Stimulated activated CD8-positive, alpha-beta memory T cell treated with anti-CD3 and anti-CD28 coated beads, Interleukin-7, amount 100 ng/mL, for 48 hours (primary cell): ENCODE results near the gene LYST.
"Not testable (repeated sequence)": the region's sequence is repeated elsewhere in the genome, so short reads cannot be mapped to it uniquely, and the experiment has no call there.

ENCODE experiments used
- DNase-seq, 2 donors: peaks; one replicate each; pipeline ENCODE4 v3.0.0-alpha.2; 2020; ENCODE audit warnings: low read depth in 1 of 2; ENCODE audit errors: extremely low read depth in 1 of 2

LYST gene

DNA sequence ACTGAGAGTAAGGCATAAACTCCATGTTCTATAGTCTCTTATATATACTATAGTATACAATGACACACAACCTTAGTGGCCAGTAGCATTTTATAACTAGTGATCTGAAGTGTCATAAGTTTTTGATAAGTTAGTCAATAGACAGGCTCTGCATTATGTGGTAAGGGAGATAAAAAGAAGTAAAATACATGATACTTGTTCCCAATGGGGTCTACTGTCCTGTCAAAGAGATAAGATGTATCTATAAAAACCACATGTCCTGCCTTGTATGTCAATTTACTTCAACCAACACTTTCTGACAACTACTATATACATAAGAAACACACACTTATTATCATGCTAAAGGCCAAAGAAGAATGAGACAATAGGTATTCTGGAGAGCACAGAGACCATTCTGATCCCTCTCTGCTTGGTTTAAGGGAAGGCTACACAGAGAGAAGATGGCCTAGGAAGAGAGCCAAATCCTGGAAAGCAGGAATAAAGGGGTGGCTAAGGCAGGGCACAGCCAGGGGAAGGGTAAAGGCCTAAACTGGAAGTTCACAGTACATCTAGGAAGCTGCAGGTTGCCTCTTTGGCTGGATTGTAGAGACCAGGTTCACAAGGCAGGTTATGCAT, 91.4 kb downstream of the LYST start:
- no peak for DNase-seq

GRCh38 chr1:235767795-235768194, 98.9 kb downstream of the LYST start:
- no peak for DNase-seq

GRCh38 chr1:235766794-235767285, 99.9 kb downstream of the LYST start:
- no peak for DNase-seq

DNA sequence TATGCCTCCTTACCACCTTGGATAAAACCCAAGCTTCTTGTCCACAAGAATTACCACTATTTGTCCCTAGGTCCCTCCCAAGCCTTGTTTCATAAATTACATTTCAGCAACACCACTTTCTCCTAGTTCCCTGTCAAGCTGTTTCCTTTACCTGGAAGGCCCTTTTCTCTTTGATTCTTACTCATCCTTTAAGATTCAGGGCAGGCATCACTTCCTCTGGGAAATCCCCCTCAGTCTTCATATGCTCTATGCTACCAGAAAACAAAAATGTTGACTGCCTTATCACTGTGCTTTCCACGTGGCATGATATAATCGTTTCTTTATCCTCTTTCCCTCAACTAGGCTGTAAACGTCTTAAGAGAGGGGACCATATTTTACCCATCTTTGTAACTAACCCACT, 102.7 kb downstream of the LYST start:
- peak in 1 of 2 donors; percentile 3 for DNase-seq

- no peak for DNase-seq
Measured at GRCh38 chr1:235759336-235759735, 107.4 kb downstream of the LYST start.

- DNase-seq, result no peak
Measured at GRCh38 chr1:235758931-235759330, 107.8 kb downstream of the LYST start.

DNA sequence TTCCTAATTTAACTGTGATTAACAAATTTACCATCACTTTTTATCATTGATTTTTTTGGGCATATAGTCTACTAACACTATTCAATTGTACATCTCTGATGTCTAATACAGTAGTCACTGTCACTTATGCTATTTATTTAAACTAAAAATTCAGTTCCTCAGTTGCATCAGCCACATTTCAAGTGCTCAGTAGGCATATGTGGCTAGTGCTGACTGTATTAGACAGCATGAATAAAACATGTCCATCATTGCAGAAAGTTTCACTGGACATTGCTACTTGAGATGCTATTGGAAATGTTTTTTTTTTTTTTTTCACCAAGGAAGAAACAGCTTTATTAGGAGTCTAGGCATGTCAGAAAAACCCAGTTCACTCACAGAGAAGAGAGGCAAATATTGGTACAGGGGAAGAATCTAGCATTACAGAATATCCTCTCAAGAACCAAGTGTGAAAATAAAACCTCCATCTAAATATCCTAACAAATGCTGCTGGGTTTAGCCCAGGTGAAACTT, 109.1 kb downstream of the LYST start:
- DNase-seq, result no peak

- not testable (repeated sequence) for DNase-seq
Measured at GRCh38 chr1:235754186-235754585, 112.5 kb downstream of the LYST start.

DNA sequence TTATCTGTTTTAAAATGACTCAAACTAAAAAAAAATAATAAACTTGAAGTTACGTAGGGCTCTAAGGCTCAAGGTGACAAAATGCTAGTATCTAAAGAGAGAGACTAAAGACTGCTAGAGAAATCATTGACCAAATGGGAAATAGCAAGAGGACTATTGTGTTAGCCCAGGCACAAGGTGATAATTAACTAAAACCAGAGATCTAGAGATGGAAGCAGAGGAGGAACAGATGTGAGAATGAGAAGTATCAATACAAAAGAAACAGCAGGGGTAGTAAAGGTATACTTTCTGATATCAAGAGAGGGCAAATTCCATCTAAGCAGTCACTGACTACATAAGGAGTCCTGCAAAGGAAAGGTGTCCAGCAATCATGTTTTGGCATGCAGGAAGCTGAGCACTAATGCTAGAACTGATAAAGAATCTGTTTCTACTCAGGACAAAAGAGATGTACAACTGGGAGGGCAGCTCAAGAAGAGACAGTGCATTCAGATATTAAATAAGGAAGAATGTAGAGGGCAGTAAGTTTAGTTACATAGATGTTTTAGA, 116.9 kb downstream of the LYST start:
- DNase-seq, result no peak

GRCh38 chr1:235748747-235749146, 118.0 kb downstream of the LYST start:
- no peak for DNase-seq

GRCh38 chr1:235746245-235746644, 120.5 kb downstream of the LYST start:
- no peak for DNase-seq

- no peak for DNase-seq
Measured at GRCh38 chr1:235745503-235746136, 121.1 kb downstream of the LYST start.

DNA sequence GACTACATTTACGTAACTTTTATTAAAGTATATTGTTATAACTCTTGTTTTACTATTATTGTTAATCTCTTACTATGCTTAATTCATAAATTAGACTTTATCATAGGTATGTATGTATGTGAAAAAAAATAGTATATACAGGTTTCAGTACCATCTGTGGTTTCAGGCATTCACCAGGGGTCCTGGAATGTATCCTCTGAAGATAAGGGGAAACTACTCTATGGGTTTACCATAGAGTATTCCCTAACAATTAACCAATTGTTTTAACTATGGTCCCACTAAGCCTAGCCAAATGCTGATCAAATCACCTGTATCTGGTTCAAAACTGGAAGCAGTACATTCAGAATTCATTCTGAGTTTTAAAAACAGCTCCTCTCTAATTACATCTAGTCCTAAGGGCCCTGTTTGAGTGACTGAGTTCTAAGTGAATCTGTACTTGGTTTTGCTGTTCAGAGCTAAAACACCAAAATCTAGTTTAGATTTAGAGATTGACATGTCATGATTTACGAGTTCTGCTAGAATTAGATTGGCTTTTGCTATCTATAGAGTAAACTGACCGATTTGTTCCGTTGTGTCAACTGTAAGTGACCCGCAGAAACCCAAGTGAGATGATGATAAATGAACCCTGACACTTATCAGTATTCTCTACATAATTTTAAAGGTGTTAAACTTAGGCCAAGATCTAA, 123.6 kb downstream of the LYST start:
- no peak for DNase-seq

DNA sequence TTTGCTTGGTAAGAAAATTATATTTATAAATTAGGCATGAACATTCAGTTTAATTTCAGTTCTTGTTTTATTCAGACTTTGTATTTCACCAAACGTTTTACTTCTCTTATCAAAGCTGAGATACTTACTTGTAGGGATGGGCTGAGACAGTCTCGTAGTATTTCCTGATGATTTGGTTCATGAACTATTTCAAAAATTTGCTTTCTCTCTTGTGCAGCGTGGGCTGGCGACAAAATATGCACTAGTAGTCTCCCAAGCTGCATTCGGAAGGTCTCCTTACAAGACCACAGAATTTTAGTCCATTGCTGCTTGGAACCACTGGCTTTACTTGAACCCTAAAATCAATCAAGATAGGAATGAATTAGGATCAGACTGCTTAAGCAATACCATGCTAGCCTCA, 125.4 kb downstream of the LYST start:
- DNase-seq, result no peak

GRCh38 chr1:235739631-235740030, 127.1 kb downstream of the LYST start:
- no peak for DNase-seq

GRCh38 chr1:235739124-235739523, 127.6 kb downstream of the LYST start:
- DNase-seq, result no peak

GRCh38 chr1:235737751-235738150, 129.0 kb downstream of the LYST start:
- no peak for DNase-seq

DNA sequence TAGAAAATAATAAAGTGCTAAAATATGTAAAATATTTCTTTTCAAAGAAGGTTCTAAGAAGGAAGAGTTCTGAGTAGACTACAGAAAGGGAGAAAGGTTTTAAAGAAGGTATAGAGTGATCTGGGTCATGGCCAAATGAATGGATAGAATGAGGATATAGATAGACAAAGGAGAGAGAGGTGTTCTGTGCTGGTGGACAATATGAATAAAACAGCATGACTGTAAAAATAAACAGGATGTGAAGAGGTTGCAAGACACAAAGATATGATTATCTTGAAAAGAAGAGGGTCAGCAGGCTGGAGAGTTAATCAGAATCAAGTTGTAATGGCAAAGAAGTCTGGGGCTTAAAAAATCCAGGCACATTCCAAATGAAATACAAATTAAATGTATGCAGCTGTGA, 130.4 kb downstream of the LYST start:
- no peak for DNase-seq

- DNase-seq, result no peak
Measured at GRCh38 chr1:235735621-235736020, 131.1 kb downstream of the LYST start.

DNA sequence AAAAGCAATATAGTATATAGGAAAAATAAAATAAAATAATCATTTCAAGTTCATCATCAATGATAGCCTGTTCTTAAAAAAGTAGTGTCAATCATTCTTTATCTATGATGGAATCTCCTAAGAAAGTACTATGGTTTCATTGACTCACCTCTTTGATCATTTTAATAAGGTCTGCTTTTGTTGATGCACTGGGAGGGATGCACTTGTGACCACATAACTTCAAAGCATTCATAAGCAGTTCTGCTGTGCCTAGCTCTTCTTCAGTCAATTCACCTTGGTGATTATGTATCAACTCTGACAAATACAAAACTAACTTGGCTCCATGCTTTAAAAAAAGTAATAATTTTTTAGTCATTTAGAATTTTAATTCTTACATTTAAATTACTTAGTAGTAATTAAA, 132.4 kb downstream of the LYST start:
- DNase-seq, result no peak

DNA sequence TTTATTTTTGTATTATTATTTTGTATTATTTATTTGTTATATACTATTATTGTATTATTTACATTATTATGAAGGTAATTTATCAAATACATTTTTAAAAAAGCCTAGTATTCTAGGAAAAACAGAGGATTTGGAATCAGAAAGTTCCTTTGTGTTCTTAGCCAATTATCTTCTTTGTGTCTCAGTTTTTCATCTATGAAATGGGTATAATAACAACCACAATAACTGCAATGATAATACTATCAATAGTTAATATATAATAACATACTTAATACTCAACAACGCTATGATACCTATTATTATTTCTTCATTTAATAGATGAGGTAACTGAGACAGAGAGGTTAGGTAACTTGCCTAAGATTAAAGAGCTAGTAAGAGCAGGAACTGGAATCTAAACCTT, 136.7 kb downstream of the LYST start:
- no peak for DNase-seq

DNA sequence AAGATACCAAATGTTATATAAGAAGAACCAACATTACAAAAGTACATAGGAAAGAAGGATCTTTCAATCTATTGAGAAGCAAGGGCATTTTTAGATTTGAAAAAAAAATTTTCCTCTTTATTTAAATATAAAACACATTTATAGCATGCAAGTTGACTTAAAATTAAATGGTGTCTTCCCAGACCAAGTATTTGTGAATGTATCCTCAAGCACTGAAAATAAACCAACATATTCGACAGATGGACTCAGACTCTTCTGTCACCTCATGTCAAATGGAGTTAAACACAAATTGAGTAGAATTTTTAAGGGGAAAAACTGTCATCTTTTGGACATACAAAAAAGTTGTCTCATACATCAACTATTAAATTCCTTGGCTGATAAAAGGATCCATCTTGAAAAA, 140.1 kb downstream of the LYST start:
- DNase-seq, result no peak
